H54 (cell line): ENCODE measurements around the gene SND1.
A peak's percentile ranks its signal among the peaks of the same experiment; 100 is the strongest.
"Not testable (repeated sequence)": the region's sequence is repeated elsewhere in the genome, so short reads cannot be mapped to it uniquely, and the experiment has no call there.

ENCODE experiments used
- DNase-seq: peaks from one replicate; pipeline ENCODE4 v3.0.0; 2011; ENCODE audit warnings: low spot score, mixed read lengths; ENCODE audit not compliant: insufficient read length
- FAIRE-seq: peaks from 3 replicates; lab custom pipeline; 2011; peaks lifted over from hg19 to GRCh38; lab: Jason Lieb, UNC
- POLR2A ChIP-seq: IDR thresholded peaks from 2 replicates; pipeline ENCODE4 v1.6.1; 2011; ENCODE audit warnings: low read depth, mild to moderate bottlenecking, low read length

The SND1 gene

DNA sequence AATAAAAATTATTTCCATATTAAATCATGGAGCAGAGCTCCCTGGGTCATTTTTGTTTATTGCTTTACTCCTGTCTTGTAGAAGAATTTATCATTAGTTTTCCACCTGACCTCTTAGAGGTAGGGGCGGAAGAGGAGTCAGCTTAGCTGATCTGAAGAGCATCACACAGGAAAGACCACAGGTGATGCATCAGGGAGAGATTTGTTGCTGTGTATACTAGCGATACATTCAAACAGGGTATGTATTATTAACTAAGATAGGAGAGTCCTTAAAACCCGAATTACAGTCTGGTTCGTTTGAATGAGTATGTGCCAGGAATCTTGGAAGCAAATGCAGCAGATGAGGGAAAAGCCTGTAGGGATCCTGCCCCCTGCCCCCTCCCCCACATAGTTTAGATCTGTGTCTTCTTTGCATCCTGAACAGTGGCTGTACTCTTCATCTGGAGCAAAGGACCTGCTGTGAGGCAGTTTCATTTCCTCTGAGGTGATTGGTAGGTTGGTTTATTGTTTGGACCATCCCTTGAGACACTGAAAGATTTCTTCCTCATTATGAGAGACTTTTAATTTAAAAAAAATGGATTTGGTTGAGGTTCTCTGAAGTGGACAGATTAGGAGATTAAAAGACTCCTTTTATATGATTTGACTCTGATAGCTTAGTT lies 177.0 kb downstream of the SND1 start:
- FAIRE-seq, result no peak
- DNase-seq, result no peak
- TF ChIP-seq POLR2A, result no peak

- no peak for FAIRE-seq
- no peak for TF ChIP-seq POLR2A
- DNase-seq, result no peak
These were observed 179.6 kb downstream of the SND1 start for GRCh38 chr7:127831318-127832219.

DNA sequence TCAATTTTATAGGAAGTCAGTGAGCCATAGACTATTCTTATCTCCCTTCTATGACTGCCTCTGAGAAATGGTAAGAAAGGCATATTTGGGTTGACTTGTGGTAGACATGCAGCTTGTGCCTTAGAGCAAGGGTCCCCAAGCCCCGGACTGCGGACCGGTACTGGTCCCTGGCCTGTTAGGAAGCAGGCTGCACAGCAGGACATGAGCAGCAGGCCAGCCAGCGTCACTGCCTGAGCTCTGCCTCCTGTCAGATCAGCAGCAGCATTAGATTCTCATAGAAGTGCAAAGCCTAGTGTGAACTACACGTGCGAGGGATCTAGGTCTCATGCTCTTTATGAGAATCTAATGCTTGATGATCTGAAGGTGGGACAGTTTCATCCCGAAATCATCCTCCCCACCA lies 180.6 kb downstream of the SND1 start:
- no peak for DNase-seq
- no peak for TF ChIP-seq POLR2A
- no peak for FAIRE-seq

DNA sequence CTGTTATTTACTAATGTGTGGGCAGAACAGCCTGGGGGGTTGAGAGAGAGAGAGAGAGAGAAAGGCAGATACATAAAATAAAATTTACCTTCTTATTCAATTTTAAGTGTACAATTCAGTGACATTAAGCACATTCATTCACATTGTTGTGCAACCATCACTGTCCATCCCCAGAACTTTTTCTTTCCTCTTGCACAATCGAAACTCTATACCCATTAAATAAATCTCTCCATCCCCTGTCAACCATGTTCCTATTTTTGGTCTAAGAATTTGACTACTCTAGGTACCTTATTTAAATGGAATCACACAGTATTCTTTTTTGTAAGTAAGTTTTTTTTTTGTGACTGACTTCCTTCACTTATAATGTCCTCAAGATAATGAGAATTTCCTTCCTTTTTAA lies 181.6 kb downstream of the SND1 start:
- FAIRE-seq (no peak), DNase-seq (no peak)
- no peak for TF ChIP-seq POLR2A

DNA sequence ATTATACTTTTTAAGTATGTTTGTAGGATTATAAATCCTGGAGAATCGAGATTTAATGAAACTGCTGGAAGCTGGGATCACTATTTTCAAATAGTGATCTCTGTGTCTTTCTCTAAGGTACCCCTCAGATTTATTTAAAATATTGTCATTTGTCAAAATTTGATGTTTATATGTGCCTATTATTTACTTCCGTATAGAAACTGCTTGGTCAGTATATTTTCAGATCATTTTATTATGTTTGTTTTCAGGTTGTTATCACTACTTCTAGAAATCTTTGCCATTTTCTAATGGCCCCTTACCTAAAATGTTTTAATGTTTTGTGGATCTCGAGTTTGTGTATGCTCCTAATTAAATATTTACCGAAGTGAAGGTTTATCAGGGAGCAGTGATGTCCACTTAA lies 183.7 kb downstream of the SND1 start:
- FAIRE-seq, result no peak

DNA sequence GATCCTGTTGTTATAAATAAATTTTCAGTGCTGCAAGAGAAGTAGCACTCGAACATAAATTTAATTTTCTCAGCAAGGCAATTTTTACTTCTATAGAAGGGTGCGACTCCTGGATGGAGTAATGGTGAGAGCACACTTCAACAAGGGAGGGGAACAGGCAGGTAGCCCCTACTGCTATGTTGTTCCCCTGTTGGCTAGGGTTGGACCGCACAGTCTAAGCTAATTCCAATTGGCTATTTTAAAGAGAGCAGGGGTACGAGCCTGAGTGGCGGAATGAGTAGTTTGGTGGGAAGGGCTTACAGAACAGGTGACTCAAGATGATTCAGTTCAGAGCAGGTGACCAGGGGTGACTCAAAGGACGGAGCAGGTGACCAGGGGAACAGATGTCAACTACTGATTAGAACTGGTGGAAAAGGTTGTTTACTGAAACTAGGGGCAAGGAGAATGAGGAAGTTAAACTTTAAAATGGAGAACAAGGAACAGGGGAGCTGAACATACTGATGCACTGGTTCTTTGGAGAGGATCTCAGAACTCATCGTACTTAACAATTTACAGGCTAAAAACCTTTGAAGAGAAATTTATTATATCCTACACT lies 185.9 kb downstream of the SND1 start:
- not testable (repeated sequence) for DNase-seq, FAIRE-seq

More for the DNA sequence above, 183.7 kb downstream of the SND1 start:
- DNase-seq, result no peak
- TF ChIP-seq POLR2A, result no peak

- FAIRE-seq (no peak), DNase-seq (no peak)
- TF ChIP-seq POLR2A, result no peak
These were observed 186.9 kb downstream of the SND1 start for GRCh38 chr7:127838816-127839415.

- no peak for FAIRE-seq
- no peak for DNase-seq
- no peak for TF ChIP-seq POLR2A
These were observed 188.4 kb downstream of the SND1 start for GRCh38 chr7:127840226-127840951.

- no peak for TF ChIP-seq POLR2A
- FAIRE-seq (peak; percentile 43), DNase-seq (no peak)
These were observed 192.2 kb downstream of the SND1 start for GRCh38 chr7:127844165-127844564.

- FAIRE-seq (no peak), DNase-seq (no peak)
- TF ChIP-seq POLR2A, result no peak
These were observed 192.8 kb downstream of the SND1 start for GRCh38 chr7:127844707-127845331.

DNA sequence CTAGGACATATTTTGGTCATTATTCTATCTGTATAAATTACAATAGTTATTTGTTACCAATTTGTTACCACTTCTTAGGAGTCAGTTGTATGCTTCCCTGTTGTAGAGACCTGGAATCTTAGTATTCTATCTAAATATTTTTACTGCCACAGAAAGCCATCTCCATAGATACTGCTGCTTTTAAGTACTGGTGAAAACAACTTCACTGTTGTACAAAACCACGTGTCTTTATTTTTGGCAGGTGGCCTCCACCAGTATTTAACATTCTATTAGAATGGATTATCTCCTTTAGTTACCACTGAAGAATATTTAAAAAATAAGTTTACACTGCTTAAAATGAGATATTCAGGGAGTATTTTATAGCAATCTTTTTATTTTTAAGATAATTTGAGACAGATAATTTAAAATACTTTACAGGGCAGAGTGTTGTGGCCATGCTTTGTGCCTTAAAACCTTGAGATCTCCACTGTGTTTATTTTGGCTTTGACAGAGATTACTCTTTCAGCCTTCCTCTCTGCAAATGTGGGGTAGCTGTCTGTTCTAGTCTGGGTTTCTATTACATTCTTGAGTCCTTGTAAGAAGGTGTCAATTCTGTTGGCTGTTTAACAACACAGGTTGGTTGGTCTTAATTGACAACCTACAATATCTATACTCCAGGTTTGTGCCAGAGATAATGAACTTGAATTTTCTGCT lies 193.7 kb downstream of the SND1 start:
- FAIRE-seq (no peak), DNase-seq (no peak)
- TF ChIP-seq POLR2A, result no peak

- DNase-seq (no peak), FAIRE-seq (no peak)
- no peak for TF ChIP-seq POLR2A
These were observed 195.6 kb downstream of the SND1 start for GRCh38 chr7:127847641-127848040.
